Hair follicle dermal papilla cell (primary cell): ENCODE measurements around the gene DUSP6. TPM values are rescaled to one million over a fixed set of nuclear protein-coding genes. Genes with fewer than 3 reads are reported as not detected.

Source experiments
- small RNA-seq: library from RNA; depleted of rRNA; stranded (forward); fragments of <200 nt; gene quantifications from one replicate; pipeline ENCODE3, GENCODE V24; 2012
- total RNA-seq: library from RNA; depleted of rRNA; stranded (reverse); fragments of >200 nt; gene quantifications from 2 replicates; pipeline ENCODE4 v1.2.3, GENCODE V29; 2012

DUSP6 gene, protein sequence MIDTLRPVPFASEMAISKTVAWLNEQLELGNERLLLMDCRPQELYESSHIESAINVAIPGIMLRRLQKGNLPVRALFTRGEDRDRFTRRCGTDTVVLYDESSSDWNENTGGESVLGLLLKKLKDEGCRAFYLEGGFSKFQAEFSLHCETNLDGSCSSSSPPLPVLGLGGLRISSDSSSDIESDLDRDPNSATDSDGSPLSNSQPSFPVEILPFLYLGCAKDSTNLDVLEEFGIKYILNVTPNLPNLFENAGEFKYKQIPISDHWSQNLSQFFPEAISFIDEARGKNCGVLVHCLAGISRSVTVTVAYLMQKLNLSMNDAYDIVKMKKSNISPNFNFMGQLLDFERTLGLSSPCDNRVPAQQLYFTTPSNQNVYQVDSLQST
- total RNA-seq, result 9.7 and 12.3 TPM in 2 replicates

DNA sequence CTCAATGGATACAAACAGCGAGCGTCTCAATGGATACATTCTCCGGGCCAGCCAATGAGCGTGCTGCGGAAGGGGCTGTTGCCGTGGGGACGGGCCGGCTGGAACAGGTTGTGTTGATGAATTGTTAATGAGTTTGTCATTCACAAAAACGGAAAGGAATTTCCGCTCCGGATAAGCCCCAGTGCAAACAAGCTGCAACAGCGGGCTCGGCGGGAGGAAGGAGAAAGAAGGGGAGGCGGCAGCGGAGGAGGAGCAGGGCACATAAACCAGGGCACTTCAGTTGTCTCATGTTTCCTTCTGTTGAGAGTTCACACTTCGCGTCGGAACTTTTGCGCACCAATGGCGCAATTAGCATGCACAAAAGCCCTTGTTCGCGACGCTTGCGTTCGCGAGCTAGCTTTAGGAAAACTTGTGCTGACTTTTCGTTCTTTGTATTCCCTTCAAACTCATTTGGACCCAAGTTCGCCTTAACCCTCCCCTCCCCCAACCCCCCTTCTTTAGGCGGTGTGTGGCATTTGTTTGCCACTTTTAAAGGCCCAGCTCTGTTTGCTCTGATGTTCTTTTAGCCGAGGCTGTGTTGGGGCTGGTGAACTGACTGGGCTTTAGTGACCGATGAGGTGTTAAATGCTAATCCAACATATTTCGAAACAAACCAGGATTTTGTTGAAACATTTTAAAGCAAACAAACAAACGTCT lies at the start of gene DUSP6:
Gene DUSP6 (minus strand): TSS at position 10 of the 696 bp plus-strand sequence. CDS start 462 bp downstream, outside the sequence.

Small RNA genes within 50 kb of the gene (small RNA-seq; reads per million reads assigned to genes)
- not detected for gene MRPS6P4

Other genes with a start within 250 kb of the DUSP6 start
- 12.1 and 13.8 TPM in 2 replicates for gene GALNT4, start 172.3 kb upstream of the DUSP6 start, total RNA-seq
- gene POC1B, start 173.5 kb upstream of the DUSP6 start, total RNA-seq, result 10.7 and 15.3 TPM in 2 replicates